ENCODE measurements around the gene MCHR1. TPM values are rescaled to one million over a fixed set of nuclear protein-coding genes. Genes with fewer than 3 reads are reported as not detected.
A peak's percentile ranks its signal among the peaks of the same experiment; 100 is the strongest.

The MCHR1 gene
- total RNA-seq, 1 donor from 2014 or later, result not detected

DNA sequence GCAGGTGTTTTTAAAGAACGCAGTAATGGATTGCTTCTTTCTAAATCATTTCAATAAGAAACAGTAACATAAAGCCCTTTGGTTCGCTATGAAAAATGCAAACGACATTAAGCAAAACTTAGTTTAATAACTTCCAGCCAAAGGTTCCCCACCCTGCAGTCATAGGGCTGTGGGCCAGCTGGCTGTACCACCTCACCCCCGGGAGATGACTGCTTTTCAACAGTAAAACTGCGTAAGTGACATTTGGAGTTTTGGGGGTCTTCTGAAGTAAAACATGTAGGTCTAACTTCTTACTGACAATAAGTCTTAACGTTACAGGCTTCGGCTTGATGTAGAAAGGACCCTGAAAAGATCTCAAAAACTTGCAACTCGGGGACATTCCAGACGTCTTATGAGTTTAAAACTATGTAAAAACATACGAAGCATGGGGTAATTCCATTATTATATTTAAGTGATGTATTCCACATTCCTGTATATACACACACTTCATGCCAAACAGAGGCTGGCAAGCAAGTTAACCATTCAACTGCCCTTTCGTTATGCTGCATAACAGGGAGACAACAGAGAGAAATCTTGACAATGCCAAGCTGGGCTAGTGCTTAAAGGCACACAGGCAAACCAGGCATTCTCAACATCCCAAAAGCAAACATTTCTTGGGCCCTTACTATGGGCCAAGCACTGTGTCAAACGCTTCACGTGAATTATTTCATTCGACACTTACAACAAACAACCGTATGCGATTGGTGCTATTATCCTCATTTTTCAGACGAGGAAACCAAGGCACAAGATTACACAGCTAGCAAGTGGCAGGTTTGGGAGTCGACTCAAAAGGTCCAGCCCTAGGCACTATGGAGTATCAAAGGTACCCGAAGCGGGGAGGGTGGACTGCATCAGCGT lies 44.0 kb upstream of the MCHR1 start:
- Mint-ChIP-seq H3K27ac (ENCODE audit: unreplicated experiment) (peak overlapping the region; percentile 61), H3K9me3 (ENCODE audit: unreplicated experiment) (no peaks in the 10 kb centered on the region), H3K27me3 (ENCODE audit: unreplicated experiment) (no peaks in the 10 kb centered on the region), H3K4me3 (ENCODE audit: unreplicated experiment) (peak overlapping the region; percentile 86), H3K4me1 (ENCODE audit: unreplicated experiment) (peaks cover 42% of the 10 kb centered on the region), H3K36me3 (ENCODE audit: unreplicated experiment) (no peaks in the 10 kb centered on the region)
- no peak for DNase-seq (ENCODE audit: extremely low spot score, unreplicated experiment)
- TF ChIP-seq, protein P1, sequence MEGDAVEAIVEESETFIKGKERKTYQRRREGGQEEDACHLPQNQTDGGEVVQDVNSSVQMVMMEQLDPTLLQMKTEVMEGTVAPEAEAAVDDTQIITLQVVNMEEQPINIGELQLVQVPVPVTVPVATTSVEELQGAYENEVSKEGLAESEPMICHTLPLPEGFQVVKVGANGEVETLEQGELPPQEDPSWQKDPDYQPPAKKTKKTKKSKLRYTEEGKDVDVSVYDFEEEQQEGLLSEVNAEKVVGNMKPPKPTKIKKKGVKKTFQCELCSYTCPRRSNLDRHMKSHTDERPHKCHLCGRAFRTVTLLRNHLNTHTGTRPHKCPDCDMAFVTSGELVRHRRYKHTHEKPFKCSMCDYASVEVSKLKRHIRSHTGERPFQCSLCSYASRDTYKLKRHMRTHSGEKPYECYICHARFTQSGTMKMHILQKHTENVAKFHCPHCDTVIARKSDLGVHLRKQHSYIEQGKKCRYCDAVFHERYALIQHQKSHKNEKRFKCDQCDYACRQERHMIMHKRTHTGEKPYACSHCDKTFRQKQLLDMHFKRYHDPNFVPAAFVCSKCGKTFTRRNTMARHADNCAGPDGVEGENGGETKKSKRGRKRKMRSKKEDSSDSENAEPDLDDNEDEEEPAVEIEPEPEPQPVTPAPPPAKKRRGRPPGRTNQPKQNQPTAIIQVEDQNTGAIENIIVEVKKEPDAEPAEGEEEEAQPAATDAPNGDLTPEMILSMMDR (IDR thresholded peaks at IDR 0.05), result no peak

DNA sequence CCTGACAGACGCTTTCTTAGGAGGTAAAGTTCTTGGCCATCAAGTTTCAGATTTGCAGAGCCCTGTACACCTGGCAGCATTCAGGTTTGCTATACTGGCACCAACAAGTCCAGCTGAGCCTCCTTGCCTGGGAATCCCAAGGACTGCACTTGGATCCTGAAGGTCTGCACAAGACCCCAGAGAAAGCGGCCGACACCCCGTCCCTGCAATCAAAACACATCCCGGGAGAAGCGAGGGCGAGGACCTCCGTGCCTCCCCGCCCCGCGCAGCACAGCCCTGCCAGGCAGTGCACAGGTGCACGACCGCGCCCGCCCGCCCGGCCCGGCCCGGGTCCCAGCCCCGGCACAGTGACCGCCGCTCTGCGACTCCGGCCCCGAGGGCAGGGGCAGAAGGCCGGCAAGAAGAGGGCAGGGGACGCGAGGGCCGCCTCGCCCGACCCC lies 43.3 kb upstream of the MCHR1 start:
- H3K9me3 Mint-ChIP-seq (ENCODE audit: unreplicated experiment), result no peaks in the 10 kb centered on the region
- TF ChIP-seq, protein P1 (IDR thresholded peaks at IDR 0.05), result no peak
- peak overlapping the region; percentile 61 for H3K27ac Mint-ChIP-seq (ENCODE audit: unreplicated experiment)
- no peaks in the 10 kb centered on the region for H3K27me3 Mint-ChIP-seq (ENCODE audit: unreplicated experiment)
- H3K4me3 Mint-ChIP-seq (ENCODE audit: unreplicated experiment), result peak overlapping the region; percentile 90
- peaks cover 42% of the 10 kb centered on the region for H3K4me1 Mint-ChIP-seq (ENCODE audit: unreplicated experiment)
- no peaks in the 10 kb centered on the region for H3K36me3 Mint-ChIP-seq (ENCODE audit: unreplicated experiment)
- no peak for DNase-seq (ENCODE audit: extremely low spot score, unreplicated experiment)

DNA sequence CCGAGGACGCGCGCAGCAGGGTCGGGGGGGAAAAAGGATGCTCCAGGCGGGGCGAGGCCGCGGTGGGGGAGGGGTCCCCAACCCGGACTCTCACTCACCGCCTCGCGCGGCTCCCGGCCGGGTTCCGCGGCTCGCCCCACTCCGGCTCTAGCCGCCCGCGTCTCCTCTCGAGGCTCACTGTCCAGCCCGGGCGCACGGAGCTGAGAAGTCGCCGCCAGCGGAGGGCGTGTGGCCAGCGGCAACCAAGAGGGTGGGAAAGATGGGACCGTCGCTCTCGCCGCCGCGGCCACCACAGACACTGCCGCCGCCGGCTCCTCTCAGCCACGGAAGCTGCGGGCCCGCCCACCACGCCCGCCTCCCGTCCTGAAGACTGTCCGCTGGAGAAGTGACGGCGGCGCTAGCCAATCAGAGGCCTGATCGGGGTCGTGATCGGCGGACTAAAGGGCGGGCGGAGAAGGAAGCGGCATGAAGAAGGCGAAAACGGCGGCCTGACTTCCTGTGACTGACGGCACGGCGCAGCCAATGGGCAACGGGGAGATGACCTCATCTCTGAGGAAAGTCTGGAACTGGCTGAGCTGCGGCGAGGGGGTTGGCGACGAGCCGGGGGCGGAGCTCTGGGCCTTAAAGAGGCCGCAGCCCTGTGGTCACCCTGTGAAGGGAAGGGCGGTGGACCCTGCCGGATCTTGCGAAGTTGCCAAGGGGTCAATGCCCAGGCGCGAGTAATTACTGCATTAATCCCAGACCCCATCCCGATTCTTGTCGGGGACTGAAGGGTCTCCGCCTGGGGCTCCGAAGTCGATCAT lies 42.7 kb upstream of the MCHR1 start, which contains the start of gene MRTFA:
Gene MRTFA, minus strand, starts transcription at position 340 of the 803 bp plus-strand sequence.
- H3K27me3 Mint-ChIP-seq (ENCODE audit: unreplicated experiment), result no peaks in the 10 kb centered on the region
- peak within 1 kb of the TSS; percentile 90 for H3K4me3 Mint-ChIP-seq (ENCODE audit: unreplicated experiment)
- peaks cover 36% of the 10 kb centered on the region for H3K4me1 Mint-ChIP-seq (ENCODE audit: unreplicated experiment)
- no peaks in the 10 kb centered on the region for H3K9me3 Mint-ChIP-seq (ENCODE audit: unreplicated experiment)
- peak; percentile 100 for DNase-seq (ENCODE audit: extremely low spot score, unreplicated experiment)
- H3K36me3 Mint-ChIP-seq (ENCODE audit: unreplicated experiment), result no peaks in the 10 kb centered on the region
- TF ChIP-seq, protein P1 (IDR thresholded peaks at IDR 0.05), result no peak
- H3K27ac Mint-ChIP-seq (ENCODE audit: unreplicated experiment), result peak within 1 kb of the TSS; percentile 97

DNA sequence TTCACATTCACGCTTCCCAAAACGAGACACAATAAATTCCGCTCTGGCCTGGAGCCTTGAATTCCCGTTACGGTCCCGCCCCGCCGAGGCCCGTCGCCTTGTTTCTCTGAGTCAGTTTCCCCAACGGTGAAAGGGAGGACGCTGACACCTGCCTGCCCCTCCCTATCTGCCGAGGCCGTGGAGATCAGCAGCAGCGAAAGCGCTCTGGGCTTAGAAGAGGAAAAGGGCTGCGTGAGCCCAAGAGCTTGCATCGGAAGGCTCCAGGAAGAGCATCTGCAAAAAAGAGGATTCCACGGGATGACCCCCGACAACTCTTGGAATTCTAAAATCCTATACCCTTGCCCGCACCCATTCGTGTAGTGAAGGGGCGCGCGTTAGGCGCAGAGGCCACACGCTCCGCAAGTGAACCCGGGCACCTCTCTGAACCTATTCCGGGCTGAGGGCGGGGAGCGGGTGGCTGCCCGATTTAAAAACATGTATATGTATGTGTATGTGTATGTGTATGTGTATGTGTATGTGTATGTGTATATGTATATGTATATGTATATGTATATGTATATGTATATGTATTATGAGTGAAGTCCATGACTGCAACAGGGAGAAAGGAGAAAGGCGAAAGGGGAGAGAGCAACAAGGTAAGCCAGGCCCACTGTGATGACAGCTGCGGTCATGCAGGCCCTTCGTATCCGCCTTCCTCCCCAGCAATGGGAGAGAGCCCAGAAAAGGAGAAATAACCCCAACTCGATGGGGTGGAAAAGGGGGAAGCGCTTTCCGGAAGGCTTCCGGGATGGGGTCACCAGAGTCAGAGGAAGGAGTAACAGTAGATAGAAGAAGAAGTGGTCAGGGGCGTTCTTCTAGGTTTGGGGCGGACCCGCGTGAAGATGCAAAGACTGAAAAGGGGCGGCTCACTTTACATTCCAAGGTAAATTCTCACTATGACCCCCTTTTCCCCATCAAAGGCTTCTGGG lies 41.8 kb upstream of the MCHR1 start:
- TF ChIP-seq, protein P1 (IDR thresholded peaks at IDR 0.05), result no peak
- H3K9me3 Mint-ChIP-seq (ENCODE audit: unreplicated experiment), result no peaks in the 10 kb centered on the region
- peaks cover 31% of the 10 kb centered on the region for H3K4me1 Mint-ChIP-seq (ENCODE audit: unreplicated experiment)
- no peaks in the 10 kb centered on the region for H3K27me3 Mint-ChIP-seq (ENCODE audit: unreplicated experiment)
- no peak for DNase-seq (ENCODE audit: extremely low spot score, unreplicated experiment)
- H3K36me3 Mint-ChIP-seq (ENCODE audit: unreplicated experiment), result no peaks in the 10 kb centered on the region
- peak overlapping the region; percentile 97 for H3K27ac Mint-ChIP-seq (ENCODE audit: unreplicated experiment)
- H3K4me3 Mint-ChIP-seq (ENCODE audit: unreplicated experiment), result peak overlapping the region; percentile 90

Data from osteocyte (in vitro differentiated cells).